Glutamatergic neuron (in vitro differentiated cells): Measurements from ENCODE around the gene ZNF410. TPM values are rescaled to one million over a fixed set of nuclear protein-coding genes. Genes with fewer than 3 reads are reported as not detected.
"Not testable (repeated sequence)": the region's sequence is repeated elsewhere in the genome, so short reads cannot be mapped to it uniquely, and the experiment has no call there.

Experiments
- DNase-seq: peaks from one replicate; pipeline ENCODE4 v3.0.0; 2022
- H3K27ac Mint-ChIP-seq: one replicate; pipeline ENCODE4 v1.8.0; 2020; ENCODE audit warnings: mild to moderate bottlenecking, mixed read lengths, inconsistent platforms; ENCODE audit not compliant: unreplicated experiment
- H3K27me3 Mint-ChIP-seq: one replicate; pipeline ENCODE4 v1.8.0; 2020; ENCODE audit warnings: mild to moderate bottlenecking, moderate library complexity, mixed read lengths, inconsistent platforms; ENCODE audit not compliant: unreplicated experiment
- H3K36me3 Mint-ChIP-seq: one replicate; pipeline ENCODE4 v1.8.0; 2020; ENCODE audit warnings: mild to moderate bottlenecking, mixed read lengths, inconsistent platforms; ENCODE audit not compliant: unreplicated experiment
- H3K4me1 Mint-ChIP-seq: one replicate; pipeline ENCODE4 v1.8.0; 2020; ENCODE audit warnings: mild to moderate bottlenecking, low read depth, mixed read lengths, inconsistent platforms; ENCODE audit not compliant: unreplicated experiment
- H3K4me3 Mint-ChIP-seq: one replicate; pipeline ENCODE4 v1.8.0; 2020; ENCODE audit warnings: mild to moderate bottlenecking, mixed read lengths, inconsistent platforms; ENCODE audit not compliant: unreplicated experiment
- H3K9me3 Mint-ChIP-seq: one replicate; pipeline ENCODE4 v1.8.0; 2020; ENCODE audit warnings: mild to moderate bottlenecking, moderate library complexity, mixed read lengths, inconsistent platforms; ENCODE audit not compliant: unreplicated experiment
- CTCF ChIP-seq: fragments of 200-600 bp; sonication (generic); IDR thresholded peaks from one replicate; pipeline ENCODE4 v1.5.0; 2021; ENCODE audit not compliant: partially characterized antibody, unreplicated experiment
- total RNA-seq: library from RNA; stranded (reverse); fragmentation: NEBNext Ultra II Directional; extraction: Animal tissue kit (Norgen Biotek cat#: 25700); gene quantifications from one replicate; pipeline ENCODE4 v1.2.1, GENCODE V29; 2021; ENCODE audit not compliant: unreplicated experiment

The ZNF410 gene
- total RNA-seq, 1 donor from 2014 or later: 50.7 TPM

DNA sequence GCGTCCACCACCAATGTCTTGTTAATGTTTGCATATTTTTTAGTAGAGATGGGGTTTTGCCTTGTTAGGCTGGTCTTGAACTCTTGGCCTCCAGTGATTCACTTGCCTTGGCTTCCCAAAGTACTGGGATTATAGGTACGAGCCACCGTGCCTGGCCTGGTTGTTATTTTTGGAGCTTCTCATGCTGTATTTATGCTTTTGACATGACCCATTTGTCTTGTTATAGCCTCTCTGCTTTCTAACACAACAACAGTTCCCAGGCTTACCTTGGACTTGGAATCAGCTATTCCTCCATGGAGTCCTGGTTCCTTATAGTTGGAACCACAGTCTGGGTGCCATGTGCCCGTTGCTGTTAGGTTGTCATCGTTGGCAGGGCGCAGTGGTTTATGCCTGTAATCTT is 29.7 kb downstream of the ZNF410 start:
- Mint-ChIP-seq H3K27ac (no peak overlapping the region), H3K36me3 (no peaks in the 10 kb centered on the region), H3K9me3 (no peaks in the 10 kb centered on the region), H3K4me1 (no peaks in the 10 kb centered on the region), H3K4me3 (no peak overlapping the region), H3K27me3 (no peaks in the 10 kb centered on the region)
- DNase-seq: no peak
- TF ChIP-seq CTCF: no peak

- not testable (repeated sequence) for H3K4me3 Mint-ChIP-seq, H3K9me3 Mint-ChIP-seq, H3K27ac Mint-ChIP-seq, DNase-seq, H3K27me3 Mint-ChIP-seq, H3K4me1 Mint-ChIP-seq, H3K36me3 Mint-ChIP-seq
Measured at GRCh38 chr14:73919457-73919856, 32.8 kb downstream of the ZNF410 start.

DNA sequence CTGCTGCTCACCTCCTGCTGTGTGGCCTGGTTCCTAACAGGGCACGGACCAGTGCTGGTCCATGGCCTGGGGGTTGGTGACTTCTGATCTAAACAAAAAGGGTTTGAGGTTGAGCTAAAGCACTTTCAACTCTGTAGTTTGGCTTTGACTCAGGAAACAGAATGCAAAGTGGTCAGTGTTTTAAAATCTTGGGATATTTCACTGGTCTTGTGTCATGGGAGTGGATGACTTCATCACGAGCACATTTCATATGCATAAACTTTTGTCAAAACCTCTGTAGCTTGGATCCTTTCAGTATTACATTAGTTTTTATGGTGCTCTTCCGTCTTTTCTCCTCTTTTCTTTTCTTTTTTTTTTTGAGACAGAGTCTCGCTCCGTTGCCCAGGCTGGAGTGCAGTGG is 37.7 kb downstream of the ZNF410 start:
- H3K27me3 Mint-ChIP-seq: no peaks in the 10 kb centered on the region
- H3K9me3 Mint-ChIP-seq: no peaks in the 10 kb centered on the region
- H3K36me3 Mint-ChIP-seq: no peaks in the 10 kb centered on the region
- no peaks in the 10 kb centered on the region for H3K4me1 Mint-ChIP-seq
- H3K4me3 Mint-ChIP-seq: no peak overlapping the region
- H3K27ac Mint-ChIP-seq: no peak overlapping the region
- TF ChIP-seq CTCF: no peak
- no peak for DNase-seq

DNA sequence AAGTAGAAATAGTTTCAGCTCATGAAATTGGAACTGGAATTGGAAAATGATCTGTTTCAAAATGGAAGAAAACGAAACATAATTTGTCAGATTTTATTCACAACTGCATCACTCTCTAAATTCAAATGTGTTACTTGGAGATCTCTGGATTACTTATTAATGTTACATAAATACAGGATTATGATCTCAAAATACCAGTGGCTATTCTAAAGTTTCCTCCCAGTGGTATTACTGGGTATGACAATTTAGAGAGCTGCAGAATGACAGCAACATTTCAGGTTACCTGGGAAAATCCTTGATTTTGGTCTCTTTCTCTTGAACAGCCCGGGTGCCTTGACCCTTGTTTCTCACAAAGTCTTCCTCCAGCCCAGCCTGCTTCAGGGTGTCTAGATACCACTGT is 49.0 kb downstream of the ZNF410 start:
- Mint-ChIP-seq H3K9me3 (peaks cover 5% of the 10 kb centered on the region), H3K4me1 (no peaks in the 10 kb centered on the region), H3K36me3 (no peaks in the 10 kb centered on the region), H3K27me3 (no peaks in the 10 kb centered on the region), H3K4me3 (no peak overlapping the region), H3K27ac (no peak overlapping the region)
- TF ChIP-seq CTCF: peak; percentile 73
- DNase-seq: no peak

GRCh38 chr14:73936548-73936947 is 49.9 kb downstream of the ZNF410 start:
- Mint-ChIP-seq H3K27ac (no peak overlapping the region), H3K4me3 (no peak overlapping the region), H3K36me3 (no peaks in the 10 kb centered on the region), H3K4me1 (no peaks in the 10 kb centered on the region), H3K27me3 (no peaks in the 10 kb centered on the region), H3K9me3 (peaks cover 2% of the 10 kb centered on the region)
- no peak for TF ChIP-seq CTCF
- no peak for DNase-seq

GRCh38 chr14:73937012-73937411 is 50.4 kb downstream of the ZNF410 start:
- H3K27me3 Mint-ChIP-seq: no peaks in the 10 kb centered on the region
- no peak overlapping the region for H3K27ac Mint-ChIP-seq
- peaks cover 2% of the 10 kb centered on the region for H3K9me3 Mint-ChIP-seq
- no peak for DNase-seq
- H3K4me1 Mint-ChIP-seq: no peaks in the 10 kb centered on the region
- no peak overlapping the region for H3K4me3 Mint-ChIP-seq
- no peaks in the 10 kb centered on the region for H3K36me3 Mint-ChIP-seq
- TF ChIP-seq CTCF: no peak
